Measurements from ENCODE around the gene CLIC3.
A peak's percentile ranks its signal among the peaks of the same experiment; 100 is the strongest.
"Not testable (repeated sequence)": the region's sequence is repeated elsewhere in the genome, so short reads cannot be mapped to it uniquely, and the experiment has no call there.

The CLIC3 gene

GRCh38 chr9:137016436-137016835 lies 20.1 kb upstream of the CLIC3 start:
- DNase-seq, result no peak

GRCh38 chr9:137015976-137016375 lies 19.6 kb upstream of the CLIC3 start:
- no peak for DNase-seq

GRCh38 chr9:137015540-137015930 lies 19.2 kb upstream of the CLIC3 start:
- no peak for DNase-seq

DNA sequence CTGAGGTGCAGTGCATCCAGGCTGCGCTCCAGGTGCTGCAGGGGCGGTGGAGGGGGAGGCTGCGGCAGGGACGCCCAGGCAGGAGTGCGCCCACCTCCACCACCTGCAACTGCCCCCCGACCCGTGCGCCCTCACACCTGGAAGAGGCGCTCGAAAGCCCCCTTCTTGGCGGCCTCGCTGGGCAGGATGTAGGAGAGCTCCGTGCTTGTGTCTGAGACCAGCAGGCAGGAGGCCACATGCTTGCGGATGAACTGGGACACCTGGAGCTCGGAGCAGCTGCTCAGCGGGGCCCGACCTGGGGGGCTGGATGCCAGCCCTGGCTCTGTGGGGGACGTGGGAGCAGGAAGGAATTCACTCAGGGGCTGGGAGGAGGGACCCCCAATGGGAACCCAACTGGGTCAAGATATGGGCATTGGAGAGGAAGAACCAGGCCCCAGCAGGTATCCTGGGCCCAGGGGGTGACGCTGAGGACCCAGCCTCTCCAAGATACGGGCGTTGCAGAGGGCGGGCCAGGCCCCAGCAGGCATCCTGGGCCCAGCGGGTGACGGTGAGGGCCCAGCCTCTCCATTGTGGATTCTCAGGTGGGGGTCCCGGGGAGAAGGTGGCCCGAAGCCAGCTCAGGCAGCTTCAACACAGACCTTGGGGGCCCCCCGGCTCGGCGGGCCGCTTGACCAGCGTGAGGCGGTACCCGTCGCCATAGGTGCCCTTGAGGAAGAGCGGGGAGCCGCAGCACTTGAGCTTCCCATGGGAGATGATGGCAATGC lies 18.6 kb upstream of the CLIC3 start:
- DNase-seq, result no peak

DNA sequence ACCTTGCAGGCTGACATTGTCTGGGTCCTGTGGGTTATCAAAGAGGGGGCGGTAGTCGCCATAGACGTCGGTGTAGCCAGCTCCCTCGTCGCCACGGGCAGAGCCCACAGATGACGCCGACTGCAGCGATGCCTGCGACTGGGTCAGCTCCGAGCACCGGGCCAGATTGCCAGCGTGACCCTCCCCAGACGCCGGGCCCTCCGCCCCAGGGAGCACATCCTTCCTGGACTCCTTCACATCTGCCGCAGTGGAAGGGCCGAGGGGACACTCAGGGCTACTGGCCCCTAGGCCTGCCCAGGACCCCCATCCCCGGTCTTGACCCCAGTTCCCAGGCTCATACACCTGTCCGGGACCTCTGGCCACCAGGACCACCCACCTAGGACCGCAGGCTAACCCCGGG lies 17.8 kb upstream of the CLIC3 start:
- DNase-seq, result no peak

- no peak for DNase-seq
Observed at GRCh38 chr9:137013571-137013940, 17.2 kb upstream of the CLIC3 start.

DNA sequence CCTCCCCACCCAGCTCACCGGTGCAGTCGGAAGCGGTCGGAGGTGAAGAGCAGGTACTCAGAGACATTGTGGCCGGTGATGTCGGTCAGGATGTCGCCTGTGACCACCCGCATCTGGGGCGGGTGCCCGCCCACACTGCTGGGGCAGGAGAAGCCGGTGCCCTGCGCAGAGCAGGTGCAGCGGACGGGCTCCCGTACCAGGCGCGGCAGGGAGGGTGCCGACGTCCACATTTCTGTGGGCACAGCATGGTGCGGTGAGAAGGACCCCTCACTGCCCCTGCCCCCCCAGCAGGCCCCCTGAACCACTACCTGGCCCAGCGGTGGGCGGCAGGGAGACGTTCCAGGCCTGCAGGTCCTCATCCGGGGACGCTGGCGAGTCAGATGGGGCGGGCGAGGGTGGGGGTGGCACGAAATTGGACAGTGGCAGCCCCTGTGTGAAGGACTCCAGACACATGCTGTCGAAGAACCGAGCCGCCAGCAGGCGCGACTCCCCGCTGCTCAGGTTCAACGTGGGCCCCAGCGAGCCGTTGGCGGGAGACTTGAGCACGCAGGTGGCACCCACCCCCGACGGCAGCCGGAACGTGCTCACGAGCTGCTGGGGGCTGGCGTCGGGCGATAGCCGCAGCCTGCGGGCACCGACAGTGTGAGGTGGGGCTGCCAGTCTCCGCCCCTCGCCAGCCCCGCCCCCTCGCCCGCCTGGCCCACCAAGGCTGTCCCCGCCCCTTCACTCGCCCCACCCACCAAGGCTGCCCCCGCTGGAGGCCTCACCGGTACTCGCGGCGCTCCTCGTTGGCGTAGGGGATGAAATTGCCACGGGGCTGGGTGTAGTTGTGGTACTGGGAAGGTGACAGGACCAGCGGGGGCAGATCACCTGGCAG lies 16.6 kb upstream of the CLIC3 start:
- DNase-seq, result no peak

GRCh38 chr9:137011907-137012675 lies 15.7 kb upstream of the CLIC3 start:
- DNase-seq, result no peak

DNA sequence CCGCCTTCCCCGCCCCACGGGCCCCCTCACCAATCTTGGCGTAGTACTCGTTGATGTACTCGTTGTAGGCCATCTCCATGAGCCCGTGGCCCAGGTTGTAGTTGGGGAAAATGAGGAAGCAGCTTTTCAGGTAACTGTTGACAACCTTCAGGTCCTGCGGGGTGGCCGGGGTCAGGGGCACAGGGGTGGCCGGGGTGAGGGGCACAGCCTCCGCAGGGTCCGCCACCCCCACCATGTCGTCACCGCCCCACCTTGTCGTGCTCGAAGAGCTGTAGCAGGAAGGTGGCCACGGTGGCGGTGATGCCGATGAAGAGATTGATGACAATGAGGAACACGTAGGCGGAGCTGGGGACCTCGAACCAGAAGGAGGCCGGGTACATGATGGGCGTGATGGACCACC lies 14.8 kb upstream of the CLIC3 start:
- no peak for DNase-seq

DNA sequence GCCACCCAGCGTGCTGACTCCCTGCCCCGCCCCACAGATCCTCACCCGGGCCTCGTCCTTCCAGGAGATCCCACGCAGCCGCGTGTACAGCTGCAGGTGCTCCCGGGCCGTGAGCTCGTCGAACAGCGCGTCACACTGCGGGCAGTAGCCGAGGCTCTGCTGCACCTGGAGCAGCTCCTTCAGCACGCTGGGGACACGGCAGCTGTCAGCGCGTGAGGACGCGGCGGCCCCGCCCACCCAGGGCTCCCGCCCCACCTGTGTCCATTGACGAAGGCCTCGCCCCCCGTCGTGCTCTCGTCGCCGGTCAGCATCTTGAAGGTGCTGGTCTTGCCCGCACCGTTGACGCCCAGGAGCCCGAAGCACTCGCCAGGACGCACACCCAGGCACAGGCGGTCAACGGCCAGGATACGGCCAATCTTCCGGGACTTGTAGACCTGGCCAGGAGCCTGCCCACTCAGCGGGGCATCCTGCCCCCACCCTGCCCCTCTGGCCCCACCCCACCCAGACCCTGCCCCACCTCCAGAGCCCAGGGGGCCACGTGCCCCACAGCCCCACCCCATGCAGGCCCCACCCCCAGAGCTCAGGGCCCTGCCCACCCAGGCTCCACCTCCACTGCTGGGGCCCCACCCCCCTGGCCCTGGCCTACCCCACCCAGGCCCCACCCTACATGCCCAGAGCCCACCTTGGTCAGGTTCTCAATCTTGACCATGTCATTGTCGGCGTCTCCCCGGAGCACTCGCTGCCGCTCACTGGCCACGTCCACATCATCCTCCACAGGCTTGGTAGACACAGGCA lies 13.8 kb upstream of the CLIC3 start:
- DNase-seq, result no peak

GRCh38 chr9:137009217-137009616 lies 12.8 kb upstream of the CLIC3 start:
- no peak for DNase-seq

DNA sequence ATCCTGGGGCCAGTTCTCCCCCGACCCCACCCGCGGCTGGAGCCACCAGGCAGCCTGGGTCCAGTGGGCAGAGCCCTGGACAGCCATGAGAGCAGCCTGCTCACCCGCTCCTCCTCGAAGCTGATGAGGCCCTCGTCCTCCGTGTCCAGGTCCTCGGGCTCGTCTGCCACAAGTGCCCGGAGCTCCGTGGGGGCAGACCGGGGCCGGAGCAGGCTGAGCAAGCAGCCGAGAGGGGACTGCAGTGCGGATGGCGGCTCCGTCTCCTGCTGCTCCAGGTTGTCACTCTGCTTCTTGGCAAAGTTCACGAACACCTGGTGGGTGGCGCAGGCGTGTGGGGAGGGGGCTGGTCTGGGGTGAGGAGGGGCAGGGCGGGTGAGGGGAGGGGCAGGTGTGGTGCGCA lies 11.9 kb upstream of the CLIC3 start:
- DNase-seq, result no peak

GRCh38 chr9:137007816-137008270 lies 11.5 kb upstream of the CLIC3 start:
- DNase-seq, result no peak

DNA sequence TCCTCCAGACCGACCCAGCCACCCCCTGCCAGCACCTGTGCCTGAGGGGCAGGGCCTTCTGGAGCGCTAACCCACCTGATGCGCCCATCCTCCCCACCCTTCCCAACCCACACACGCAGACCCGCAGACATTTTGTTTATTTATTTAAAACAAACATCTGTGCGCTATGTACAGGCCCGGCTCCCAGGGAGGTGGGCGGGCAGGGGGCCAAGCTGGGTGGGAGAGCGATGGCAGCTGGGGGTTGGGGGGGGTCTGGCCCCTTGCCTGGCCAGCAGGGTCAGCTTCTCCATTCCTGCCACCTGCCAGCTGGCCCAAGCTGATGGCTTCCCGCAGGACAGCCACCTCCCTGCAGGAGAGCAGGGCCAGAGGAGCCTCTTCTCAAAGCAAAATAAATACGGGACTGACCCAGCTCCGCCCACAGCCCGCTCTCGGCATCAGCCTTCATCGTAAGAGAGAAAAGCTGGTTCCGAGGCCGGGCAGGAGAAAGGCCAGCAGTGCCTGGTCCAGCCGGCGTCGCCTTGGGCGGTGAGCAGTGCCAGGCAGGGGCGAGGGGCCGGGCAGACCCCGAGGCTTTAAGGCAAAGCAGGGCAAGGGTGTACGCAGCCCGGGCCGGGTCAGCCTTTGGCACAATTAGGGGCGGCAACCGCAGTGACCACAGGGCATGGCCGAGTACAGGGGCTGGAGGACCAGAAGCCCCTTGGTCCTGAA lies 10.9 kb upstream of the CLIC3 start:
- DNase-seq, result no peak

- peak; percentile 50 for DNase-seq
Observed at GRCh38 chr9:137006116-137007003, 10.0 kb upstream of the CLIC3 start.

DNA sequence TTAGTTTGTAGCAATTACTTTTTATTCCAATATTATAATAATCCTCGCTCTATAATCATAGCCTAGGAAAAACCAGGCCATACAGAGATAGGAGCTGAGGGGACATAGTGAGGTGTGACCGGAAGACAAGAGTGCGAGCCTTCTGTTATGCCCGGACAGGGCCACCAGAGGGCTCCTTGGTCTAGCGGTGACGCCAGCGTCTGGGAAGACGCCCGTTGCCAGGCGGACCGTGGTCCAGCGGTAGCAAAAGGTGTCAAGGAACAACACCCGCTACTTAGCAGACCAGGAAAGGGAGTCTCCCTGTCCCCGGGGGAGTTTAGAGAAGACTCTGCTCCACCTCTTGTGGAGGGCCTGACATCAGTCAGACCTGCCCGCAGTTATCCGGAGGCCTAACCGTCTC lies 7.9 kb upstream of the CLIC3 start:
- not testable (repeated sequence) for DNase-seq

GRCh38 chr9:137002646-137003041 lies 6.3 kb upstream of the CLIC3 start:
- DNase-seq, result no peak

- DNase-seq, result no peak
Observed at GRCh38 chr9:137001857-137002645, 5.7 kb upstream of the CLIC3 start.

- peak; percentile 75 for DNase-seq
Observed at GRCh38 chr9:137000177-137000930, 4.0 kb upstream of the CLIC3 start.

Measured in hematopoietic multipotent progenitor cell treated with erythropoietin and hydrocortisone succinate and interleukin-3 and kit ligand, for 4 days (in vitro differentiated cells).